RCC 7860 (cell line): ENCODE data around the gene NCSTN.
A peak's percentile ranks its signal among the peaks of the same experiment; 100 is the strongest.

Experiments
- DNase-seq: peaks from one replicate; pipeline ENCODE4 v3.0.0-alpha.2; 2015; ENCODE audit warnings: low spot score
- FAIRE-seq: peaks from 2 replicates; lab custom pipeline; 2012; peaks lifted over from hg19 to GRCh38; lab: Jason Lieb, UNC

The NCSTN gene

DNA sequence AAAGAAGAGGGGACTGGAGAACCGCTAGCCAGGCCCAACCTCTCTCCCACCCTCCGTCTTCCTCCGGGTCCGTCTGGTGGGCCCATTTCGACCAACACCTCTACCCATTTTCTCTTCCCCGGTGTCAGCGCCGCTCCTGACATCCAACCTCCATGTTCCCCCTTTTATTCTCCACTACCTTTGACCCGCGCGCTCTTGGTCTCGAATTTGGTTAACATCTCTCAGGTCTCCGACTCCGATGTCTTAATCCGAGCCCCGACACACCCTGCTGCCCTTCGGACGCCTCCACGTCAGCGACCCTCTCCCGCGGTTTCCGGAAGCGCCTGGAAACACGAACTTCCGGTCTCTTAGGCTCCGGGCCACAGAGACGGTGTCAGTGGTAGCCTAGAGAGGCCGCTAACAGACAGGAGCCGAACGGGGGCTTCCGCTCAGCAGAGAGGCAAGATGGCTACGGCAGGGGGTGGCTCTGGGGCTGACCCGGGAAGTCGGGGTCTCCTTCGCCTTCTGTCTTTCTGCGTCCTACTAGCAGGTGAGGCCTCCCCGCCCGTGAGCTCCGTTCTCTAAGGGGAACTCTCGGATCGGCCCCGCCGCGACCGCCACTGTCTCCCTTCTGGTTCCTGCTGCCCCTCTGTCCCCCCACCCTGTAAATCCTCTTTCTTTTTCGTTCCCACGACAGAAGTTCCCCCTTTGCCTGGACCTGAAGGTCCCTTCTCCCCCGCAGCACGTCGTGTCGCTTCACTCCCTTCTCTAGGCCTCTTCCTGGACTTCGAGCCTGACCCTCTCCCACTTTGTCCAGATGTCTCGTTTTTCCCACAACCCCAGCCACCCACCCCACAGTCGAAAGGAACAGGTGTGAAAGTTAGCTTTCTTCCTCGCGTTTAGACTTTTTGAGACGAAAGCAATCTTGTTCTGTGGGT is at the start of gene NCSTN, which contains the start of gene COPA:
Gene NCSTN, plus strand, starts transcription at position 431 of the 917 bp plus-strand sequence. Its CDS starts 14 bp downstream, at position 445.
Gene COPA, minus strand, starts transcription at position 298 of the 917 bp plus-strand sequence. Its CDS starts 80 bp downstream, at position 218.
- DNase-seq (peak; percentile 86), FAIRE-seq (peak; percentile 67)

- no peak for FAIRE-seq
Measured at GRCh38 chr1:160296036-160296435, 47.1 kb upstream of the NCSTN start.

GRCh38 chr1:160300173-160300572 is 43.0 kb upstream of the NCSTN start:
- FAIRE-seq (no peak), DNase-seq (no peak)

More at GRCh38 chr1:160296036-160296435, 47.1 kb upstream of the NCSTN start:
- no peak for DNase-seq

GRCh38 chr1:160307118-160307791 is 35.9 kb upstream of the NCSTN start:
- DNase-seq: no peak
- no peak for FAIRE-seq

DNA sequence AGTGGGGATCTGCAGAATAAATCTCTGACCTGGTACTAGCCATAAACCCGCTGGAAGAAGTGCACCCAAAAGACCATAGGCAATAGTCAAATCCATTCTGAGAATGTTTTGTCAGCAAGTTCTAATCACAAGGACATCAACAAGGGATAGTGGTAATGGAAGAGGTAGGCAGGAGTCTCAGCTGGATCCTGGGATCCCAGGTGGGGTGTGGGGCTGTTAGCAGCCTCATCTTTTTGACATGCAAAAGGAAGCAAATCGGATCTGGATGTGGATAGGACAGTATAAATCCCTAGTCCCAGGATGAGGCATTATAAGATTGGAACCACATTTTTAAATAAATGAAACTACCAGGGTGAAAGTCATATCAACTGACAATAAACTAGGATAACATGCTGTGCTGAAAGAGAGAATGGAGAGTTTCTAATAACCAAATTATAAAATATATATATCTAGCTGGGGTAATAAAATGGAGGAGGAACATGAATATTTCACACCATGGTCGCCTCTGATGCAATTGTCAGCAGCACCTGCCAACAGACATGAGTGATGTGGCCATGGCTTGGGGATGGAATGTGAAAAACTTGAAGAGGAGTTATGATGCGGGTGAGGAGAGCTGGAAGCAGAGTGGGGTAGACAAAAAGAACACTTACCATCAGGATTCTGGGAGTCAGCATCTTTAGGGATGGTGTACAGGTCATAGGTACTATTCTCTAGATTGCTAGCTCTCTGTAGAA is 34.6 kb upstream of the NCSTN start:
- DNase-seq: no peak
- no peak for FAIRE-seq

GRCh38 chr1:160309185-160309557 is 34.0 kb upstream of the NCSTN start:
- DNase-seq (no peak), FAIRE-seq (no peak)

DNA sequence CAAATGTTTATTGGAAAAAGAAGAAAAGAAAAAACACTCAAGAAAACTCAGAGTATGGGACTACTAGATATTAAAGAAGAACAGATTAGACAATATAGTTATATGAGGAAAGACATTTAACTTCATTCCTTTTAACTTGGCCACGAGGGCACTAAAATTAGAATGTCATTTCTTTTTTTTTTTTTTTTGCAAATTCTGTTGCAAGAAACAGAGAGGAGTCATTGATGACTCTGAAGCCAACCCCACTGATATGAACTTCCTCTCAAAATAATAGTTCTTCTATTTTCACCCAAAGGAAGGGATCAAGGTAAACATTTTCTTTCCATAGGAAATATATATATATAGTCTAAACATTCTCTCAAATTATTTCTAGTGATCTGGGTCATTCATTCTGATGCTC is 33.6 kb upstream of the NCSTN start:
- no peak for FAIRE-seq
- DNase-seq: no peak

DNA sequence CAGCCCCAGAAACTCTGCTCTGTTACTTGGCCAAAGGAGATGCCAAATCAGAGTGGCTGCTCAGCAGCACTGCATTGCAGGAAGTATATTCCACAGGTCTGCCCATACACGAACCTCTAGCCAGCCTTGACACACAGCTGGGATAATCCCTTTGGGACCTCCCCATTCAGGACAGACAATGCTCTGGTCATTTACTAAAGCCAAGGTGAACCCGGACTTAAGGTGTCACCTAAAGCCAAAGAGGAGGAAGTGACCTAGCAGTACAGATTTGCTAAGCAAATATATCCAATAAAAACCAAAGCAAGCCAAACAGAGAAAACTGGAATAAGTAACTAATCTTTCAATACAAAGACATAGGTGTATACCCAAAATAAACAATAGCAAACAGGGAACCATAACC is 27.8 kb upstream of the NCSTN start:
- FAIRE-seq (no peak), DNase-seq (no peak)

DNA sequence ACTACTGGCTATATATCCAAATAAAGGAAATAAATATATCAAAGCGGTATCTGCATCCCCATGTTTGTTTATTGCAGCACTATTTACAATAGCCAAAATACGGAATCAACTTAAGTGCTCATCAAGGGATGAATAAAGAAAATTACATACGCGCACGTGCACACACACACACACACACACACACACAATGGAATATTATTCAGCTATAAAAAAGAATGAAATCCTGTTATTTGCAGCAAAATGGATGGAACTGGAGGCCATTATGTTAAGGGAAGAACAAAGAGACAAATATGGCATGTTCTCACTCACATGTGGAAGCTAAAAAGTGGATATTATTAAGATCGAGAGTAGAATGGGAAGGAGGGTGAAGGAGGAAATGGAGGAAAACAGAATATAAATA is 20.4 kb upstream of the NCSTN start:
- FAIRE-seq (no peak), DNase-seq (no peak)

- no peak for DNase-seq
- FAIRE-seq: no peak
Measured at GRCh38 chr1:160325252-160325651, 17.9 kb upstream of the NCSTN start.

DNA sequence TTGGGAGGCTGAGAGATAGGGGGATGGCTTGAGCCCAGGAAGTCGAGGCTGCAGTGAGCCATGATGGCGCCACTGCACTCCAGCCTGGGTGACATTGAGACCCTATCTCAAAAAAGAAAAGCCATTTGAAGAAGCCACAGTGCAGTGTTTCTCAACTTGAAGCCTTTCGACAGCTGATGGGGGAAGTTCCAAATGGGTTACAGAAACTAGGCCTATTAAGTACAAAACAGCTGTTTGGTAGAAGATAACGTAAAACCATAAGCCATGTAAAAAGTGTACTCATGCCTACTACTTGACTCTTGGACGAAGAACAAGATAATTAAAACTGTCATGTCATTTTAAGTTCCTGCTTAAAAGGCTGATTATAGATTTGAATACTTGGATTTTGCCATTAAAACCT is 16.8 kb upstream of the NCSTN start:
- no peak for DNase-seq
- FAIRE-seq: no peak

DNA sequence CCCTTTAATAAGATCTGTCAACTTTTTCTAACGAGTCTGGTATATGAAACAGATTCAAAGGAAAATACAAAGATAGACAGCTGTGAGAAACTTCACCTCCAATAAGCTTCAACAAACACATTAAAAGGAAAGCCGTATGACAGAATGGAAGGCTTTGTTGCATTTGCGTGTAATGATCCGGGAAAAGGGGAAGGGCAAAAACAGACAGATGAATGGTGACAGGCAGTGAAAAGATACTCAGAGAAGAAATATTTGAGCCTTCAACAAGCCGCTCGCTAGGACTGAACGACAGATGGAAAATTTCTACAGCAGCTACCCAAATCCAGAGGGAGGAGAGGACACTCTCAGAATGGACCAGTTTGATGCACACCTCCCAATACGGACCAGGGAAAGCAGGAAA is 15.0 kb upstream of the NCSTN start:
- DNase-seq: no peak
- no peak for FAIRE-seq

DNA sequence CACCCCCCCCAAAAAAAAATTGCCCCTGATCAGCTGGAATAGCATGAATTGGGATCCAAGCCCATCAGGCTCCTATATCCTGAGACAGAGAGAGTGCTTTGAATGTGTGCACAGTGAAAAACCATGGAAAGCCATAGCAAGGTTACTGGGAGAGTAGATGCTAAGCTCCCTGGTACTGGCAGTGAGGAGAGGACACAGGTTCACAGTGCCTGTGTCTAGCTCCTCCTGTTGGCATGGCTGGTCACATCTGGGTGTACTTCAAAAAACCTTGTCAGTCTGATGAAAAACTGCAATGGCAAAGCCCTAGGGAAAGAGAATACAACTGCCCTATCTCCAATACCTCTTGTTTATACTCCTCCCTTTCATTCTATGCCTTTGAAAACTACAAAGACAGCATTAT is 13.1 kb upstream of the NCSTN start:
- no peak for FAIRE-seq
- no peak for DNase-seq

DNA sequence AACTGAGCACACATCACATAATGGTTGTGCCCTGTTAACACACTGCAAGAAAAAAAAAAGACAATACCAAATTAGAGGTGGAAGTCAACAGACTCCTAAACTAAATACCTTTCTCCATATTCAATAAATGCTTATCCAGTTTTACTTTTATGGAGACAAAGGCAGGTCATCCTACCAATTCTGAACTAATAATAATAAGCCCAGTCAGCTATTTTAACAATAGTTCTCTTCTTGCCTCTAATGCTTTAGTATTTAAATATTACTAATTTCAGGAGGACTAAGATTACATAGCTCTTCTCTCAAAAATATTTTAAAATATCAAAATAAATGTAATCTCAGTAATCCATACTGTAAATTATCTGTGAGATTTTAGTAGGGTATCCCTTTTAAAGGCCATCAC is 10.7 kb upstream of the NCSTN start:
- no peak for FAIRE-seq

DNA sequence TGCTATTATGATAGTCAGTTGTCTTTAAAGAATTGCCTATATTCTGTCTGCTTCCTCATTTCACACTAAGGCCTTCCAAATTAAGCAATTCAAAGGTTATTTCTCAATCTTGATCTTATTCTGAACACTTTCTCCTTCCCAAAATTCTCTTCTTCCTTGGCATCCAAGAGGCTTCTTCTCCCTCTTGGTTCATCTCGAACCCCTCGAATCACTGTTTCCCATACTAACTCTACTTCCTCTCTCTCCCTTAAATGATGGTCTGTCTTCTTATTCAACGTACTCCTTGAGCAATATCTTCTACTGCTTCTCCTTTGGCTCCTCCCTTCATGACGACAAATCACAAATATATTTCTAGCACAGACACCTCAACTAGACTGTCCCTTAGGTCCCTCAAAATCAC is 4.6 kb upstream of the NCSTN start:
- DNase-seq (no peak), FAIRE-seq (no peak)

More for the DNA sequence above, 10.7 kb upstream of the NCSTN start:
- no peak for DNase-seq

GRCh38 chr1:160340146-160340545 is 3.0 kb upstream of the NCSTN start:
- FAIRE-seq (no peak), DNase-seq (no peak)

DNA sequence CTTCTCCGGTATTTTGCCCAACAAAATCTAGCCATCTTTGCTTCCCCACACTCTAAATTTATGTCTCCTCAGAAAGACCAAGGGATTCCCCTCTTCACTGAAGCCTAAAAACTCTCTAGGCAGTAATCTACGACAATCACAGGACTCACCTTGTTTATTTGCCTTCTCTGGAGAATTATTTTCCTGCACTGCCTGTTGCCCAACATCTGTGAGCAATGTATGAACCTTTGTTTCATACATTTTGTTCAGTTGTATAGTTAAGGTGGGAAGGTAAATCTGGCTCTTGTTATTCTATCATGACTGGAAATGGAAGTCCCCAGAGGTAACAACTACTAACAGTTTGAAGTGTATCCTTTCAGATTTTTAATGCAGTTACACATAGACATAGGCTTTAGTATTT is 2.3 kb upstream of the NCSTN start:
- DNase-seq (no peak), FAIRE-seq (no peak)

GRCh38 chr1:160342526-160342925 is 657 bp upstream of the NCSTN start:
- FAIRE-seq: no peak
- no peak for DNase-seq

- FAIRE-seq: no peak
- no peak for DNase-seq
Measured at GRCh38 chr1:160344241-160344640, 1.1 kb downstream of the NCSTN start.

DNA sequence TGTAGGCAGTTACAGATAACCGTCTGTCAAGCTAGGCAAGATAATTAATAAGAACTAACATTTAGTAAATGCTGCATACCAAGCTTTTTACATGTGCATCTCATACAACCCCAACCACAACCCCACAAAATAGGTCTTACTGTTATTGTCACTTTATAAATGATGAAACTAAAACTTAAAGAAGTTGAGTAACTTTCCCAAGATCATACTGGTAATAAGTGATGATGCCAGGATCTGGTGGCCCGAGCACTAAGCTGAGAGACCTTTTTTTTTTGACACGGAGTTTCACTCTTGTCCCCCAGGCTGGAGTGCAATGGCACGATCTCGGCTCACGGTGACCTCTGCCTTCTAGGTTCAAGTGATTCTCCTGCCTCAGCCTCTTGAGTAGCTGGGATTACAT is 1.8 kb downstream of the NCSTN start:
- FAIRE-seq (no peak), DNase-seq (no peak)

DNA sequence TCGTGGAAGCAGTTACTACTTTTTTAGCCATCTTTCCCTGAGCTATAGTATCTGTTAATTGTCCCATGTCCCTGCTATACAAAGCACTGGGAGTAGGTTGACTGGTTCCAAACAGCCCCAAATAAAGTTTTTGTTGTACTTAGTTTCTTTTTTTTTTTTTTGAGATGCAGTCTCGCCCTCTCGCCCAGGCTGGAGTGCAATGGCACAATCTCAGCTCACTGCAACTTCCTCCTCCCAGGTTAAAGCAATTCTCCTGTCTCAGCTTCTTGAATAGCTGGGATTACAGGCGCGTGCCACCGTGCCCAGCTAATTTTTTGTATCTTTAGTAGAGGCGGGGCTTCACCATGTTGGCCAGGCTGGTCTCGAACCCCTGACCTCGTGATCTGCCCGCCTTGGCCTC is 3.3 kb downstream of the NCSTN start:
- FAIRE-seq (no peak), DNase-seq (no peak)
